Mucosa of stomach (tissue), 1 donor: Measurements from ENCODE around the gene LRP1B.

Source experiments
- H3K27me3 ChIP-seq: one replicate; pipeline ENCODE4 v1.7.0; 2013; ENCODE audit warnings: mild to moderate bottlenecking, low read length; ENCODE audit not compliant: control insufficient read depth, insufficient read depth
- H3K36me3 ChIP-seq: one replicate; pipeline ENCODE4 v1.7.0; 2013; ENCODE audit warnings: low read length; ENCODE audit not compliant: control insufficient read depth, insufficient read depth
- H3K4me1 ChIP-seq: one replicate; pipeline ENCODE4 v1.7.0; 2013; ENCODE audit warnings: mild to moderate bottlenecking, low read length; ENCODE audit not compliant: control insufficient read depth, insufficient read depth
- H3K4me3 ChIP-seq: one replicate; pipeline ENCODE4 v1.7.0; 2013; ENCODE audit warnings: low read length
- H3K9ac ChIP-seq: one replicate; pipeline ENCODE4 v1.7.0; 2013; ENCODE audit warnings: mild to moderate bottlenecking, low read length, moderate library complexity
- H3K9me3 ChIP-seq: one replicate; pipeline ENCODE4 v1.7.0; 2013; ENCODE audit warnings: mild to moderate bottlenecking, low read length, moderate library complexity; ENCODE audit not compliant: control insufficient read depth
- donor health status: Pancreatic carcinoma.

LRP1B gene

GRCh38 chr2:141589314-141589713 is 541.5 kb downstream of the LRP1B start:
- Histone ChIP-seq H3K4me3 (no peak overlapping the region), H3K36me3 (no peaks in the 10 kb centered on the region), H3K9me3 (no peaks in the 10 kb centered on the region), H3K27me3 (no peaks in the 10 kb centered on the region), H3K9ac (no peak overlapping the region), H3K4me1 (no peaks in the 10 kb centered on the region)

DNA sequence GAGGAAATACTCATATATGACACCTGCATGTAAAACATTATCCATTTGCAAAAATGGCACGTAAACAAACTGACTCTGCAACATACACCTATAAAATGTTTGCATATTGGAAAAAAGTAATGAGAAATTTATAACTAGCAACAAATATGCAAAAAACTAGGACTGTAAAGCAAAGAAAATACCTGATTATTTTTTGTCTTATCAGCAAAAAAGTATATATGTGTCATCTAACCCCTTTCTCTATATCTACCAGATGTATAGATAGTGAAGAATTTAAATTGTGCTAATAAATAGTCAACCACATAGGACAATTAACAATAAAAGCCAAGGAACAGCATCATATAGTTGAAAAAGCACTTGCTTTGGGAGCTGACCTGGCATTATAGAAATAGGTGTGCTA is 543.8 kb downstream of the LRP1B start:
- Histone ChIP-seq H3K27me3 (no peaks in the 10 kb centered on the region), H3K4me3 (no peak overlapping the region), H3K4me1 (no peaks in the 10 kb centered on the region)

GRCh38 chr2:141582213-141582612 is 548.6 kb downstream of the LRP1B start:
- Histone ChIP-seq H3K36me3 (no peaks in the 10 kb centered on the region), H3K27me3 (no peaks in the 10 kb centered on the region), H3K4me3 (no peak overlapping the region), H3K9me3 (no peaks in the 10 kb centered on the region), H3K4me1 (no peaks in the 10 kb centered on the region), H3K9ac (no peak overlapping the region)

More for the DNA sequence above, 543.8 kb downstream of the LRP1B start:
- Histone ChIP-seq H3K9ac (no peak overlapping the region), H3K36me3 (no peaks in the 10 kb centered on the region), H3K9me3 (no peaks in the 10 kb centered on the region)

GRCh38 chr2:141579071-141579470 is 551.7 kb downstream of the LRP1B start:
- Histone ChIP-seq H3K27me3 (no peaks in the 10 kb centered on the region), H3K4me1 (no peaks in the 10 kb centered on the region), H3K4me3 (no peak overlapping the region), H3K36me3 (no peaks in the 10 kb centered on the region), H3K9me3 (no peaks in the 10 kb centered on the region), H3K9ac (no peak overlapping the region)

GRCh38 chr2:141570474-141571131 is 560.2 kb downstream of the LRP1B start:
- Histone ChIP-seq H3K9ac (no peak overlapping the region), H3K27me3 (no peaks in the 10 kb centered on the region), H3K4me3 (no peak overlapping the region), H3K4me1 (no peaks in the 10 kb centered on the region), H3K9me3 (no peaks in the 10 kb centered on the region), H3K36me3 (no peaks in the 10 kb centered on the region)

DNA sequence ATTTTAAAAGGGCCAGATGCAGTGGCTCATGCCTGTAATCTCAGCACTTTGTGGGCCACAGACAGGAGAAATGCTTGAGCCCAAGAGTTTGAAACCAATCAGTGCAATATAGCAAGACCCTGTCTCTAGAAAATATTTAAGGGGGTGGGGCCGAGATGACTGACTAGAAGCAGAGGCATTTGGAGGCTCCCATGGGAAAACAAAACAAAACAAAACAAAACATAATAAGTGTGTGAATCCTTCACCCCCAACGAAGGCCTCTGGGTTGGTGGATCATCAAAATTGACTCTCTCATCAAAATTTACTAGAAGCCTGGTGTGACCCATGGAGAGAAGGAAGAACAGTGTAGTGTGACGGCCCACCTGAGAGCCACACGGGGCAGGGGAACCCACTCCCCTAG is 560.9 kb downstream of the LRP1B start:
- H3K27me3 ChIP-seq, result no peaks in the 10 kb centered on the region
- no peaks in the 10 kb centered on the region for H3K9me3 ChIP-seq
- no peaks in the 10 kb centered on the region for H3K4me1 ChIP-seq
- no peak overlapping the region for H3K4me3 ChIP-seq
- H3K36me3 ChIP-seq, result no peaks in the 10 kb centered on the region
- H3K9ac ChIP-seq, result no peak overlapping the region

GRCh38 chr2:141565597-141565996 is 565.2 kb downstream of the LRP1B start:
- no peak overlapping the region for H3K4me3 ChIP-seq
- H3K27me3 ChIP-seq, result no peaks in the 10 kb centered on the region
- no peaks in the 10 kb centered on the region for H3K36me3 ChIP-seq
- H3K9me3 ChIP-seq, result no peaks in the 10 kb centered on the region
- no peaks in the 10 kb centered on the region for H3K4me1 ChIP-seq
- H3K9ac ChIP-seq, result no peak overlapping the region

DNA sequence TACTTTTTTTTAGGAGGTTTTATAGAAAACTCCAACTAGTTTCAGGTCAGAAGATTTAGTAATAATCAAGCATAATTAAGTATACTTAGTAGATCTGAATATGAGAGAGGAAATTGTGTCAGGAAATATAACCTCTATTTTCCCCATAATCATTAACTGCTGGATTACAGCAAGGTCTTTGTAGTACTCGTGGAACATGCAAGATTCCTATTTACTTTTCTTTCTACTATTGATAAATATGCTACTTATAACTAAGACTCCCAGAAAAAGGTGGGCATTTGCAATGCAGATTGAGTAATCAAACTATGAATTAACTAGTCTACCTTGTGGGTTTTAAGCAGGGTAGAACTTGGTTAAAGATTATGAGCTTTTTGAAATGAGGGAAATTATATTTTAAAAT is 570.1 kb downstream of the LRP1B start:
- no peaks in the 10 kb centered on the region for H3K36me3 ChIP-seq

DNA sequence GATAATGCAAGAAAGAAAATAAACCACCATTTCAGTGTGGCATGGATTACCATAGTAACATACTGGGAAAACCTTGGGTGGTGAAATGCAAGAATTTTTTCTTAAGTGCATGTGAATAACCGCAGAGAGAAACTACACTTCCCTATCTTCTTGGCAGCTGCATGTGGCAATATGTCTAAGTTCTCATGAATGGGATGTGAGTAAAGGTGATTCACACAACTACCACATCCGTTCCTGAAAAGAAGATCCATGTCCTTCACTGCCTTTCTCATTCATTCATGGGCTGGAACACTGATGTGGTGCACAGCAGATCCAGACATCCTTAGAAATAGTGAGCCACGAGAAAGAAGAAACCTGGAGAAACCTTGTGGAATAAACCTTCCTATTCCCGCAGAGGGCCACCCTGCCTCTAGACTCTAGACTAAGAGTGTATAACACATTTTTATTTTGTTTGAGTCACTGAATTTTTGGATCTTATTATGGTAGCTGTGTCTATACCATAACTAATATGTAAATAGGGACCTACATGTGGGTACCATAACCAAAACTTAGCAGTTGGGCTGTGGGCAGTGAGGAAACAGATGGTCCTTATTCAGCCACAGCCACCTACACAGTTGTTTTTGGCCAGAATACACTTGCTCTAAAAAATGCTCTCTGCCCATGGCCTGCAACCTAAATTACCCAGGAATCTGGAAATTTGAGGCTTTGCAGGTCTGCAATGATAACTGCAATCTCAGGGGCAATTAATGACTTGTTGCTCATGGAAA is 573.3 kb downstream of the LRP1B start:
- H3K9ac ChIP-seq, result no peak overlapping the region
- H3K4me3 ChIP-seq, result no peak overlapping the region
- H3K9me3 ChIP-seq, result no peaks in the 10 kb centered on the region
- H3K36me3 ChIP-seq, result no peaks in the 10 kb centered on the region
- no peaks in the 10 kb centered on the region for H3K27me3 ChIP-seq
- peaks cover 7% of the 10 kb centered on the region for H3K4me1 ChIP-seq

More for the DNA sequence above, 570.1 kb downstream of the LRP1B start:
- no peak overlapping the region for H3K4me3 ChIP-seq
- no peaks in the 10 kb centered on the region for H3K27me3 ChIP-seq
- H3K4me1 ChIP-seq, result peaks cover 7% of the 10 kb centered on the region
- H3K9ac ChIP-seq, result no peak overlapping the region
- H3K9me3 ChIP-seq, result no peaks in the 10 kb centered on the region

GRCh38 chr2:141555876-141556470 is 574.8 kb downstream of the LRP1B start:
- no peaks in the 10 kb centered on the region for H3K36me3 ChIP-seq
- no peak overlapping the region for H3K4me3 ChIP-seq
- no peaks in the 10 kb centered on the region for H3K9me3 ChIP-seq
- no peak overlapping the region for H3K9ac ChIP-seq
- H3K4me1 ChIP-seq, result peaks cover 7% of the 10 kb centered on the region
- no peaks in the 10 kb centered on the region for H3K27me3 ChIP-seq

- no peaks in the 10 kb centered on the region for H3K36me3 ChIP-seq
- H3K4me3 ChIP-seq, result no peak overlapping the region
- peaks cover under 1% of the 10 kb centered on the region for H3K4me1 ChIP-seq
- H3K27me3 ChIP-seq, result no peaks in the 10 kb centered on the region
- H3K9ac ChIP-seq, result no peak overlapping the region
- H3K9me3 ChIP-seq, result no peaks in the 10 kb centered on the region
Observed at GRCh38 chr2:141554810-141555209, 576.0 kb downstream of the LRP1B start.

DNA sequence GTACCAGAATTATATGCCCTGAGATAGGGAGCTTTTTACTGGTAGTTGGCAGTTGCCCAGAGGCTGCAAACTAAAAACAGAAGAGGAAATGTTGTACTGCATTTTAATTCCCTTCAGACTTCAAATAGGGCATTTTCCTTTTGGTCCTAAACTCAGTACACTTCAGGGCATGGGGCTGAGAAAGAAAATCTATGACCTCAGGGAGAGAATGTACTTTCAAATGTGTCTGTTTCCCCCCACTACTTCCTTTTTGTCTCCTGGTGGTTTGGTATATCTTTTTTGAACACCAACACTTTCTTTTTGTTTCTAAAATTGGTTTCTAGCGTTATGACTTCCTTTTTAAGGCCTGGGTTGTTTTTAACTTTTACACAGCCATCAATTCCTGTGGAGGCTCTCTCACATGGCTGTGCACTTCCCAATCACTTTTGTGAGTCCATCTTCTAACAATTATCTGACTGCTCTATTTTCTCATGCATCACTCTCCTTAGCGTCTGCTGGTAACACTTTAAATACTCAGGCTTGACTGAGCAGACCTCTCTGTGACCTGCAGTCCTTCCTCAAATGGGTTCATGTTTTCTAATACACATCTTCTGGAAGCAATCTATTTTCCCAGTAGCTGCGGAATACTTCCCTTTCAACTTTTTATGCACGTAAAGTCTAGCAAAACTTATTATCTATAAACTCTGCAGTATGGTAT is 596.0 kb downstream of the LRP1B start:
- no peaks in the 10 kb centered on the region for H3K9me3 ChIP-seq
- no peaks in the 10 kb centered on the region for H3K36me3 ChIP-seq
- H3K4me3 ChIP-seq, result no peak overlapping the region
- no peaks in the 10 kb centered on the region for H3K27me3 ChIP-seq
- H3K9ac ChIP-seq, result no peak overlapping the region
- no peaks in the 10 kb centered on the region for H3K4me1 ChIP-seq
